GM18870 (cell line): ENCODE data around the gene NECTIN1.

ENCODE experiments used
- ATAC-seq: cut with Tn5 transposase; IDR thresholded peaks from one replicate; pipeline ENCODE4 v1.9.1; 2021; ENCODE audit warnings: moderate library complexity; ENCODE audit not compliant: unreplicated experiment

Gene NECTIN1

DNA sequence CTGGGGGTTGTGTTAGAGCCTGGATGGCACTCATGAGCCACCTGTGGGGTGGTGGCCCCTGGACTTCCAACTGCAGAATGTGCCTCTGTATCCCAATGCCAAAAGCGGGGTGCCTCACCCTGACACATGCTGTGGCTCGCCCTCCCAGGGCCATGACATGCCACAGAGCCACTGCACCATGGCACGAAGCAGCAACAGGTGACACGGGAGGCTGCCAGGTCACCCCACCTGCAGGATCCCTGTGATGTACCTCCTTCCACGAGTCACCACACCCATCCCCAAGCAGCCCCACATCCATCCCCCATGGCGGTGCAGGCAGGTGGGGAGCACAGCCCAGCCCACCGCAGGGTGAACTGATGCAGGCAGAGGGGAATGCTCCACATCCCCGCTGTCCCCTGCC is 14.8 kb downstream of the NECTIN1 start:
- ATAC-seq, result no peak

DNA sequence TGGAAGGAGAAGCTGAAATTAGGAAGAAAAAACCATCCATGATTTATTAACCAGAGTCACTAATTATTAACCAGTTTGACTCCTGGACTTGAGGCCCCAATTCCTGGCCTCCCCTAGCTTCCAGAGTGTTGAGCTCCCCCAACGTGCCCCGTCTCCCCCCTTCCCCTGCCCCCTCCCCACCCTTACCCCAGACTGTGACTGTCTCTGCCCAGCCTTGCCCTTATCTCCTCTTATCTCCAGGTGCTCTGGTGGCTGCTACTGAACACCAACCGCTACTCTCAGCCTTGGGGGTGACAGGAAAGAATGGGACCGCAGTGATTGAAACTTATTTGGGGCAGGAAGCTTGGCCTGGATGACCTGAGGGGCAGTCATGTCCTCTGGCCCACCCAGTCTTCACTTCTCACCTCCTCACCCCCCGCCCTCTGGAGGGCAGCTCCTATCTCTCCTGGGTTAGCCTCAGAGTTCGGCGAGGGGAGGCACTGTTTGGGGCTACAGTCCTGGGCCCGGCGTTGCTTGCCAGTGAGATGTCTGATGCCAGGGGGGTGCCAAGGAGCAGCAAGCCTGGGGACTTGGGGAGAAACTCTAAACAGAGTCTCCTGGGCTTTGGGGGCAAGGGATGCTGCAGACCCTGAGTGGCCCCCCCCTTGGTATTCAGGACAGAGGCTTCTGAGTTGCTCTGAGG is 15.5 kb downstream of the NECTIN1 start:
- ATAC-seq, result no peak

DNA sequence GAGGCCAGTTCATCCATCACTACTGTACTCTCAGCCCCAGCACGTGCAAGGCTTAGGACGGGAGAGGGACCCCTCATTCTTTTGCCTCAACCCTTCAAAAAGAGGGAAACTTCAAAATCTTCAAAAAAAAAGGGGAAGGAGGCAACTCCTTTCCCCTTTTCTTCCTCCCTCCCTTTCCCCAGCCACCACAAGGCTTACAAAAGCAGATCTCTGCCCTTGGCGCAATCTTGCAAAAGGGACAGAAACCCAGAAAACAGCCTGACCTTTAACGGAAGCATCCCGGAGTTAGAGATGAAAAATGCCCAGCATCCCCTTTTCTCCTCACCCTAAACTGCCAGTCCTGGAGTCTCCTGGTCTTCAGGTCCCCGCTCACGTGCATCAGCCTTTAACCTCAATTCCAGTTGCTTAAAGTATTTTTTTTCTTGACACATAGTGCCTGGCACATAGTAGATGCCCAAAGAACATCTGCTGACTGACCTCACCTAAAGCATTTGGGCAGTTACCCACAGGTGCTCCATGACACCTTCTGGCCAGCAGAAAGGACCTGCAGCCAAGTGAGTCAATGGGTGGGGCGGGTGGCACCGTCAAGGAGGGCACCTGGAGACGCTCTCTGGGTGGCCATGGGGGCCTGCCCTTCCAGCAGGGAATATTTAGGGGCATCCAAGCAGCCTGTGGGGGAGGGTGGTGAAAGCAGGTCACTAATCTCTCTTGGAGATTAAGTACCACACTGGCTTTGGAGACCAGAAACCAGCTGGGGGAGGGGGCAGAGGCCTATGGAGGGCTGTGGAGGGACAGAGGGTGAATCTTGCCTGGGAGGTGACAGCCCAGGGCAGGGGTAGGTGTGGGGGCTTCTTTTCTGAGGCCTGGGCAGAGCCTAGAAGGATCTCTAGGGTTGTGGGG is 16.3 kb downstream of the NECTIN1 start:
- no peak for ATAC-seq

DNA sequence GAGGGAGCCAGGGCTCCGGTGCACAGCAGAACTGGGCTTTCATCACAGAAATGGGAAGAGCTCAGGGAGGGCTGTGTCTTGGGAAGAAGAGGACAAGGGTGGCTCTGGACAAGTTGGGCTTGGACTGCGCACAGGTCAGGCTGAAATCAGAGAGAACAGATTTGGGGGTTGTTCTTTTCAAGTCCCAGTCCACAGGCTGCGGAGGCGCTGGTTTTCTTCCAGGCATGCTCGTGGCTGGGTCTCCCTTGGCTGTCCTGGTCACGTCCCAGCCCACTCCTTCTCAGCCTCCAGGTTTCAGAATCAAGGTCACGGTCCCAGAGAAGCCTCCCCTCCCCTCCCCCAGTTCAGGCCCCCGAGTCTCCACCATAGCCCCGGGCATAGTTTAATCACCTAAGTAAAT is 17.0 kb downstream of the NECTIN1 start:
- no peak for ATAC-seq

DNA sequence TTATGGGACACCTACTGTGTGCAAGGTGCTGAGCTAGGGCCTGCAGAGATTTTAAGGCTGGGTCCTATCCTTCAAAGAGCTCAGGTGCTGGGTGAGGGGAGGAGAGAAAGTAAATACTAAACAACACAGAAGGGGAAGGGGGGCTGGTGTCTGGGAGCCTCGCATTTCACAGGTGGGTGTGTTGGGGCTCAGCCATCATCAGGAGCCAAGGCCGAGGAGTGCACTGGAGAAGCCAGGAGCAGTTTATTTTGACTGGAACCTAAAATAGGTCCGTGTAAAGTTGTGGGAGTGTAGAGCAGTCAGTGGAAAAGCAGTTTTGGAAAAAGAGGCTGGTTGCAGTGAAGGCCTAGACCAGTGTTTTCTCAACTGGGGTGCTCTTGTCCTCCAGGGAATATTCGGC is 17.5 kb downstream of the NECTIN1 start:
- no peak for ATAC-seq

DNA sequence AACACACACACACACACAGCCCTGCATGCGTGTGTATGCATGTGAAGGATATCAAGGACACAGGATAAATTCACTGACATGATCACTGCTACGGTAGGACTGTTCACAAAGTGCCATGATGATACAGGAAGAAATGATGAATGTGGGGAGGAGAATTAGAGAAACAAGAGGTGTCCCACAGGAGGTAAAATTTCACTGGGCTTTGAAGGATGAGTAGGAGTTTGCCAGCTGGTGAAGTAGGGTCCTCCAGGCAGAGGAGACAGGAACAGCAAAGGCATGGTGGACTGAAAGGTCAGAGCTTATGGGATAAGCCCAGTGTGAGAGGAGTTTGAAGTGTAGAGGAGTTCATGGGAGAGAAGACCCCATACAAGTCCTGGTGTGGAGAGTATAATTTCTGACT is 18.6 kb downstream of the NECTIN1 start:
- ATAC-seq, result no peak

DNA sequence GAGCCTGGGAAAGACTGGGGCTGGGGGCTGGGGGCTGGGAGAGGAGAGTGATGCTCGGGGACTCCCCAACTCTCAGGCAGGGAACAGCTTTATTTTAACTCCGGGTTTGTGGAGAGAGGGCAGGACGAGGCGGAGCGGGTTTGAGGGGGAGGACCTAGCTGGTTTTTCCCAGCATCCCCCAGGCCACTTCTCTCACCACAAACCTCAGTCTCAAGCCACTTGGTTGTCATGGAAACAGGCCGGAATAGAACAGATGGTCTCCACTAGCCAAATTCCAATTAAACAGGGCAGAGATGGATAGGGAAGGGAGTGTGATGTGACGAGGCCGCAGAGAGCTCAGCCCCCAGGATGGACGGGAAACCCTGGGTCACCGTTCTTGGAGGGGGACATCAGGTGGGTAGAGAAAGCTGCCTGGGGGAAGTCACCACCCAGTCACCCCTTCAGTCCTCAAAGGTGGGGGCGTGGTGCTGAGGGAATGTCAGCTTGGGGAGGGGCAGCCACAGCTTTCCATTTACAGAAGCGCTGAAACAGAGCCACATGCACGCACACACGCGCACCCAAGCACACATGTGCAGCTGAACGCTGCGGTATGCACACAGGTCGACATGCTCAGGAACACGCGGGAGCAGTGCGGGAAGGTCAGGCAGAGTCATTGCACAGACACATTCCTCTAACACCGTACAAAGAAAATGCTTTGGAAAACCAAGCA is 19.2 kb downstream of the NECTIN1 start:
- no peak for ATAC-seq

DNA sequence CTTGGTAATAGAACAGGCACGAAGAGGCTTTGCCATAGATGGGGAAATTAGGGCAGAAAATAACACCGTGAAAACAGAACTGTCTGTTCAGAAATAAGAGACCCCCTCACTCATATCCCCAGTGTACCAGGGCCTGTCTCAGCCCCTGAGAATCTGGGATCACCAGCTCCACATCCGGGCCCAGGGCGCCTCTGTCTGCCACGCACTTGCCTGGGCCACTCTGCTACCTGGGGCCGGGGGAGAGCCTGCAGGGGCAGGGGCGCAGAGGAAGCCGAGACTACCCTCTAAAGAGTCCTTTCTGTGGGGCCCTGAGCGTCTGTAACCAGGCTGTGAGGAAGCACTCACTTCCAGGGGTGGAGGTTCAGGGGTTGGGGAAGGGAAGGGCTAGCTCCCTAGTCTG is 19.8 kb downstream of the NECTIN1 start:
- ATAC-seq, result no peak

DNA sequence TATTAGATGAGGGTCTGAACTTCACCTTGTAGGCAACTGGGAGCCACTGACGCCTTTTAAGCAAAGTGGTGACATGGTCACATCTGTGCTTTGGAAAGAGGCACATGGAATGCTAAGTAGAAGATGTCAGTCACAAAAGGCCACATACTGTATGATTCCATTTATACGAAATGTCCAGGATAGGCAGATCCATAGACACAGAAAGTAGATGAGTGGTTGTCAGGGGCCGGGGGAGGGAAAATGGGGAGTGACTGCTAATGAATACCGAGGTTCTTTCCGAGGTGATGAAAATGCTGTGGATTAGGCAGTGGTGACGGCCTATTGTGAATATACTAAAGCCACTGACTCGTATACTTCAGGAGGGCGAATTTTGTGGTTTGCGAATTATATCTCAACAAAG is 20.6 kb downstream of the NECTIN1 start:
- ATAC-seq, result no peak

DNA sequence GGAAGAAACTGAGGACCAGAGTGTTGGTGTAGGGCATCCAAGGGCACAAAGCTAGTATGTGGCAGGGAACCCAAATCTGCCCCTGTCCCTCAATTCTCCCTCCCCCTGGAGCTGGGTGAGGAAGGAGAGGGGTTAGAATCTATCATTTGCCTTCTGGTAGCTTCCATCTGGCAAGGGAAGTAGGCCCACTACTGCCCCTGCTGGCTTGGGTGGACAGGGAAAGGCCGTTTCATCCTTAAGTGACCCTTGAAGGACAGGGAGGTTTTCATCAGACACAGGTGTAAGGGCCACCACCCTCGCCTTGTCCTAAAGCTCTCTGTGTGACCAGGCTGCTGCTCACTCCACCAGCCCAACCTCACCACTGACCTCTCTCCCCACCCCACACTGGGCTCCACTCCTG is 22.1 kb downstream of the NECTIN1 start:
- ATAC-seq, result no peak

DNA sequence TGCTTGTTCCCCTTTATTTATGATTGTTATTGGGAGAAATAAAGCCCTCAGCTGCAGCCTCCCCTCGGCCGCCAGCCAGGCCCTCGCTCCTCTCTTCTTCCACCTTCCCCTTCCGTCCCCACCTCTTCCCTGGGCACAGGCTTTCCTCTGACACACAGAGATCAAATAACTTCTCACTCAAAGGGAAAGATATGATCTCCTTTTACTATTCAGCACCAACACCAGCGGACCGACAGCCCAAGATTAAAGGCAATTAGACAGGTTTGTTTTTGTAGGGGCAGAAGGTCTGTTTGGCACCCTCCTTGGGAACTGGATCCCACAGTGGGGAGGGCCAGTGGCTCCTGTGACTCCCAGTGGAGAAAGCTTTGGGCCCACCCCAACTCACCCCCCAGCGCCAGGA is 23.0 kb downstream of the NECTIN1 start:
- no peak for ATAC-seq

DNA sequence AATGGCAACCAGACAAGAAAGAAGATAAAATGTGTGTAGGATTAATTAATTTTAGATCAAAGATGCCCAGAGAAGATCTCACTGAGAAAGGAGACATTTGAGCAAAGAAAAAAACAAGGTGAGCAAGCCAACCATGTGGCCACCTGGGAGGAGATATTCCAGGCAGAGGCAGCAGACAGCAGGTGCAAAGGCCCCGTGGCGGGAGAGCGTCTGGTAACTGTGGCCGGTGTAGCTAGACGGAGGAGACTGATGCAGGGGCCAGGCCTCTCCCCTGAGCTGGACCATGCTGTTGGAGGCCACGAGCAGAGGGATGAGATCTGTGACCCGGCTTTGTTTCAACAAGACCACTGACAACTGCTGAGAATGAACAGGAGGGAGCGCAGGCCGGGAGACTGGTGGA is 23.6 kb downstream of the NECTIN1 start:
- no peak for ATAC-seq

DNA sequence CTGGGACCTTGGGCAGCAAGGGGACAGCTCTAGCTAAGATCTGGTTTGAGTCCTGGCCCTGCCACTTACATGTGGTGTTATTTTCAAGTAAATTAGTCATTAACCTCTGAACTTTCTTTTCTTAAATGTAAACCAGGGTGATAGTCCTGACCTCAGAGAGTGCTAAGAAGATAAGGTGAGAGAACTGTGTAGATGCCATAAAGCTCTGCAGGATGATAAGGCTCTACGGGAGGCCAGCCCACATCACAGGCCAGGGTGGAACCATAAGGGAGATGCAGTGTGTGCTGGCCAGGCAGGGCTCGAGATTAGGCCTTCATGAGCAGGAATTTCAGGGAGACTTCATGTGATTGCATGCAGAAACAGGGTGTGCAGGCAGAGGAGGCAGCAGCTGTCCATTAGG is 24.2 kb downstream of the NECTIN1 start:
- no peak for ATAC-seq

DNA sequence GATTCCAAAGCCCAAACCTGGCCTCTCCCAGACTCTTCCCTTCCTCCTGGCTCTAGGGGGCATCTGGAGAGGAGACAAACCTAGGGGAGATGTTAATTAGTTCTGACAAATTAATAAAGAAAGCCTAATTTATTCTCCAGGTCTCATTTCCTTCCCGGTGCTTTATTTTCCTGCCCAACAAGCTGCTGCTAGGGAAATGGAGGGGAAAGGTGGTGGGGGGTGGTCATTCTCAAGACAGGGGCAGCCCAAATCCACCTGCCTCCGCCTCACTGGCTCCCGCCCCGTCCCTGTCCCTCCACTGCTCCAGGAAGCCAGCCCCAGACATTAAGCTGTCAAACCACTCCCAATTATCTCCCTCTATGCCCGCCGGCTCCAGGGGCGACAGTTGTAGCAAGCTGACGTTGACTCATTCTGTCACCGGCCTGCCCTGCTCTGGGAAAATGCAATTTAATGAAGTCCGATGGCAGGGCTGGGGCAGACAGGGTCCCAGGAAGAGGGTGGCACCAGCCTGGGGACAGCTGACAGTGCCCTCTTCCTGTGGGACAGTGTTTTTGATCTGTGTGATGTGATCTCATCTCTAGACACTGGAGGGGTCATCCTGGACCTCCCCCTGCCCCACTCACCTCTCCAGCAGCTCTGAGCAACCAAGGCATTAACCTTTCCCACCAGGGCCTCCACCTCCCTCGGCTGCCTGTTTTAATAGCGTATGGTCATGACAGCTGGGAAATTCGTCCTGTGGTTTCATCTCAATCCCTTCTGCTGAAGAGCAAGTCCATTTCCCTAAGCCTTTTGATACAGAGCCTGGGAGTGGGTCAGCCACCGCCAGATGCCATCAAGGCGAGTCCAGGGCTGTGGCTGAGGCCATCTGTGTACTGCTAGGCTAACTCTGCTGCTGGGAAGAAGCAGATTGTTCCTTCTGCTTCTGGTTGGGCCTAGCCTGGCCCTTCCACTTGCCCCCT is 27.1 kb downstream of the NECTIN1 start:
- no peak for ATAC-seq

DNA sequence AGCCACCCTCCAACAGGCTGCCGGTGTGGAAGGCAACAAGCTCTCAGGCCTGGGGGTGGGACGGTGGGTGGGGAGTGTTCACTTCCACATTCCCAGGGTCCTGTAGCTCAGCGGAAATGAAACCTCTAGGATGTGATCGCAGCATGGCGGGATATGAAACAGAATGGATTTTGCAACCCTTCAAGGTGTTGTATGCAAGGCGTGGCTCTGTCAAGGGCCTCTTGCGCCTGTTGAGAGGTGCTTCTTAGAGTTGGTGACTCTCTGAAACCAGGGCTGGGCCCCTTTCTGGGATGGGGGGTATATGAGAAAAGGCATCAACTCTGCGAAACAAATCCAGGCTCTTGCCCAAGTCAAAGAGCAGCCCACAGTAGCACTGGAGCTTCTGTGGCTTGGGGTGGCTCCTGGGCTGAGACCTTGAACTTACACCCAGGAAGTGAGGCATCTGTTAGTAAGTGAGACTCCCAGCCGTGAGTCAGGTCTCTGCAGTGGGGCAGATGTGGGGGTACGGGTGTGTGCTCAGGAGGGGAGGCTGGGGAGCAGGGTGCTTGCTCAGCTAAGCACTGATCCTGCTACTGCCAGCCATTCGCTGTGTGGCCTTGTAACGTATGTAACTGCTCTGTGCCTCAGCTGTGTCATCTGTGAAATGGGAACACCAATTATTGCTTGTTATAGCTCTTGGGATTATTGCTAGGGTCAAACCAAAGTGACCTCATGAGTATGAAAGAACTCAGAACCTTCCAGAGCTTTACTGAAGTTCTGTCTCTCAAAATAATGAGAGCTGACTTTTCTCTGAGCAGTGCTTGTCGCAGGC is 28.3 kb downstream of the NECTIN1 start:
- no peak for ATAC-seq

DNA sequence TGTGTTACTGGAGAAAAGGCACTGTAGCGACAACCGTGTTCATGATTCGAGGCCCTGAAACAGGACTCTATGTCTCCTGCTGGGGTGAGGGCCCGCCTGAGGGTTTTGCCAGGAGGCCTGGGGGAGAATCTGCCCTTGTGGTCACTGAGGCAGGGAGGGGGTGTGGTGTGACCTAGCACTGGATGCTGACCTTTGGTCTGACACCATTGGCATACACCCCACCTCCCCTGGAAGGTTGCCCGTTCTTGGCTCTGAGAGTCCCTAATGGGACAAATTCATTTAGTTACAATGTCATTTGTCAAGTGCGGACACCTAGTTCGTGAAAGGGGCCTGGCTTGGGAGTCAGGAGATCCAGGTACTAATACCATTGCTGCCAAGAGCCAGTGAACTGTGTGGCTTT is 29.0 kb downstream of the NECTIN1 start:
- no peak for ATAC-seq

DNA sequence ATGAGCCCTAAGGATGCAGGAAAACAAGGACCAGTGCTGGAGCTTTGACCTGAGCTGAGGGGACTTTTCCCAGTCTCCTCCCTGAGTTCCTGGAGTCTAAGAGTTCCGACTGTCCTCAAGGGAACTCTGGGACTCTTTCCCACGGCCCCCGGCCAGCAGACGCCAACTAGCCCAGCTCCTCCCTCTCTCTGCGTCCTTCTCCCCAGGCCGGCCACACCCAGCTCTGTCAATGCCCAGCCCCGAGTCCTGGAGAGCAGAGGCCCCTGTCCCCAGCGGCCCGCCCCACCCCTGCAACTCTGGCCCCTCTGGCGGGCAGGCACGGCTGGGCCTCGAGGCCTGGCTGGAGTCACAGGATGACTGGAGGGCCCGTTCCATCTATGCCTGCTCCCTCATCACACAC is 29.8 kb downstream of the NECTIN1 start:
- no peak for ATAC-seq

DNA sequence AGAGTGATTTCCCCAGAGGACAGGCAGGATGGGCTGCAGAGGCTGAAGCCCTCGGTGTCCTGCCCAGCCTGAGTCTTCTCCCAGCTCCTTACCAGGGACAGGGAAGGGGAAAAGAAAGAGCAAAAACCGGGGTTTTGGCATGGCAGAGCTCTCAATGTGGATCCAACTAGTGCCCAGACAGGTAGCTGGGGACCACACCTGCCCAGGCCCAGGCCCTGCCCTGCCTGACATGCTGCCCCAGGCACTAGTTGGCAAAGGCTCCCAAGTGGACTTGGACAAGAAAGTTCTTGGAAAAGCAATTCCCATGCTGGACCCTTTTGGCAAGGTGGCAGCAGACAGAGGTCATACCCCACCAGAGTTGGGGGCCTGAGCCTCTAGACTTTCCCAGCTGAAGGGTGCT is 31.1 kb downstream of the NECTIN1 start:
- no peak for ATAC-seq

DNA sequence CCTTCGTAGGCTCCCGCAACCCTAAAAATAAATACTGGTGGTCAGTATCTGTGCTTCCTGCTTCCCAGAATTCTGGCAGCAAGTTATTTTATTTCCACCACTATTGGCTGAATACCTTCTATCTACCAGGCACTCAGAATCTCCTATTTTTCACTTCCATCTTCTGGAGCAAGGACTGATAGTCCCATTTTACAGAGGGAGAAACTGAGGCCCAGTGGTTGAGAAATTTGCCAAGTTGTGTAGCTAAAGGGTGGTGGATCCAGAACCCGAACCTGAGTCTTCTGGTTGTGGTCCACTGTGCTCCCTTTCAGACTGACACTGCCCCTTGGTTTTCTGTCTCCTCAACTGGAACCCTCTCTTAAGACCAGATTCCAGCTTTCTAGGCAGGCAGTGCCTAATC is 31.6 kb downstream of the NECTIN1 start:
- no peak for ATAC-seq
